GM10847 (cell line): ENCODE results near the gene DPPA3.

Experiments
- POLR2A ChIP-seq: IDR thresholded peaks from 2 replicates; pipeline ENCODE4 v1.6.1; 2011; ENCODE audit not compliant: insufficient read length; ENCODE audit errors: extremely low read depth

DPPA3 gene

DNA sequence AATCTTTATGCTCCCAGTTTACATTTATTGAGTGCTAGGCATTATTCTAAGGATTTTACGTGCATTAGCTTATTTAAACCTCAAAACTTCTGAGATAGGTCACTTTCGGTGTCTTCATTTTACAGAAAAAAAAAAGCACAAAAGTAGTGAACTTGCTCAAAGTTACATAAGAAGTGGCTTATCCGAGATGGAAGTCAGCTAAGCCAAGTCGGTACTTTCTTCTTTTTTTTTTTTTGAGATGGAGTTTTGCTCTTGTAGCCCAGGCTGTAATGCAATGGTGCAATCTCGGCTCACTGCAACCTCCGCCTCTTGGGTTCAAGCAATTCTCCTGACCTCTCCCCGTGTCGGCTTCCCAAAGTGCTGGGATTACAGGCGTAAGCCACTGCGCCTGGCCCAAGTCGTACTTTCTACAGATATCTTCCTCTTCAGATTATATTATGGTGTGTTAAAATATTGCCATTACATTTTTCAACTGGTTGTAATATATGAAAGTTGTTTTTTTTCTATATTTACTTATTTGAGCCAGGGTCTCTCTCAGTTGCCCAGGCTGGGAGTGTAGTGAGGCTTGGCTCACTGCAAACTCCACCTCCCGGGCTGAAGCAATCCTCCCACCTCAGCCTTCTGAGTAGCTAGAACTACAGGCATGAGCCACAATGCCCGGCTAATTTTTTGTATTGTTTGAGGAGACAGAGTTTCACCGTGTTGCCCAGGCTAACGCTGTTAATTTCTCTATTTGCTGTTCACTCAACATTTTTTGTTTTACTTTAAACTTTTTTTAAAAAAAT, 8.9 kb downstream of the DPPA3 start:
- TF ChIP-seq POLR2A: no peak

DNA sequence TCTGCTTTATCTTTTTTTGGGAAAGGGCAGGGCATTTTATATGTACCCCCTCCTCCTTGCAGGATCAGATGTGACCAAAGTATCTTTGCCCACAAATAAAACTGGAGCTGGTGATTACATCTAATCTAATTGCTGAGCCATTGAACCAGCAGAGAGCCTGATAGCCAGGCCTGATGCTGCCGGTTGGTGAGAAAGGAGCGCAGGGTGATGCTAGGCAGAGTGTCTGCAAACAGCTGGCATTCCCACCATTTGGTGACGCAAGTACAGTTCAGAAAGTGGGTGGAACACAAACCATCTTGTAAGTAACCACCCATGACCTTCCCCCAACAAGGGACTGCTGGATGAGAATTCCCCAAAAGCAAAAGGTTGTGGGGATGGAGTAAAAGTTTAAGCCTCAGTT, 12.7 kb downstream of the DPPA3 start:
- no peak for TF ChIP-seq POLR2A

DNA sequence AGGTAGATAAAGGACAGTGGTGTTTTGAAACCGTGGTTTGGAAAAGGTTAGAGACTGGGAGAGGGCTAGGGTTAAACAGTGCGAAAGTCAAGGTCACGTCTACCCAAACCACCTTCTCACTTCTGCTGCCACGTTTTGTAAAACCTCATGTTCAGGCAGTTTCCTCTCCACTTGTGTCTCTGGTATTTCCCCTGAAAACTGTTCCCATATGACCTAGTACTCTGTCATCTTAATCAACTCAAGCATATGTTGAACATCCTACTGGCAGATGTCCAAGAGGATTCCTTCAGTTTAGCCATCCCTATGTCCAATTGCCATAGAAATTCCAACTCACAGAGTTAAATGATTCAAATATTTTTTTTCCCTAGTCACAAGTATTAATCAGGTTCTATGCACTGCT, 18.5 kb downstream of the DPPA3 start:
- no peak for TF ChIP-seq POLR2A

DNA sequence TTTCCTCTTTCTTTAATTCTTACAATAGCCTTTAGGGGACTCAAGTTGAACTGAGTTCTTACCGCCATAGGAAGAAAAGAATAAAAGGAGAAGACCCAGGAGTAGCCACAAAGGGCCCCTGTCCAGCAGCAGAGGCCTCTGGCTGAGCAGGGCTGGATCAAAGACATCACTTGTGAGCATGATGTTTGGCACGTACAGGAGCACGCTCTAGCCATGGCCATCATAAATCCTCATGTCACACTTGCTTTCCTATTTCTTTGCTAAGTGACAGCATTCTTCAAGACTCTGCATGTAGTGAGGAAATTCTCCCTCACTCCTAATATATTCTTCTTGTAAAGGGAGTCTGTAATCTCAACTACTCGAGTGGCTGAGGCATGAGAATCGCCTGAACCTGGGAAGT, 20.3 kb downstream of the DPPA3 start:
- TF ChIP-seq POLR2A: no peak

DNA sequence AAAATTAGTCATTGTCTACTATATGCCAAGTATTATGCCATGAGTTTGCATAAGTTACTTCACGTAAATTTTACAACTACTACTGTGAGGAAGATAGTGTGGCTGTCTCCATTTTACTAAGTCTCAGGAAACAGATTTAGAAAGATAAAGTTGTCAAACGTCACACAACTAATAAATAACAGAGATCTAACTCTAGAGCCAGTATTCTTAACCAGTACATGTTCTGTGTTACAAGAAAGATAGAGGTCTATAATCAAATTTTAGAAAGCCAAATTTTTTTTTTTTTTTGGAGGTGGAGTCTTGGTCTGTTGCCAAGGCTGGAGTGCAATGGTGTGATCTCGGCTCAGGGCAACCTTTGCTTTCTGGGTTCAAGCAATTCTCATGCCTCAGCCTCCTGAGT, 21.8 kb downstream of the DPPA3 start:
- no peak for TF ChIP-seq POLR2A

DNA sequence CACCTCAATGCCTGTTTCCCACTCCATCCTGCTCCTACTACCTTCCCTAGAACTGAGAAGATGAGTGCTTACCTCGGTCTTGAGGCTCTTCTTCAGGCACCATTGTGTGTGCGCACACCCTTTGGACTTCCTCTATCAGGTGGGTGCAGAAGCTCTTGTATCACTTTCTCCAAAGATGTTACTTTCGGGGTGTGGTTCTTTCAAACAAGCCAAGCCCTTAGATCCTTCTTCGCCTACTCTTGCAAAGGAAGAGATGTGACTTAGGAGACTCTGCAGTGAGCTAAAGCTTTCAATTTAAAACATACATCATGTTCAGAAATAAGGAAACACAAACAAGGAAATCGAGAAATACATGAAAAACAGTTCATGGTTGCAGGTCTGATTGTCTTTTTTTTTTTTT, 36.0 kb downstream of the DPPA3 start, which contains the start of gene CLEC4C:
TSS of gene CLEC4C (minus strand) at position 130 of the 400 bp plus-strand sequence. CDS start at position 103, 27 bp downstream.
- TF ChIP-seq POLR2A: no peak

DNA sequence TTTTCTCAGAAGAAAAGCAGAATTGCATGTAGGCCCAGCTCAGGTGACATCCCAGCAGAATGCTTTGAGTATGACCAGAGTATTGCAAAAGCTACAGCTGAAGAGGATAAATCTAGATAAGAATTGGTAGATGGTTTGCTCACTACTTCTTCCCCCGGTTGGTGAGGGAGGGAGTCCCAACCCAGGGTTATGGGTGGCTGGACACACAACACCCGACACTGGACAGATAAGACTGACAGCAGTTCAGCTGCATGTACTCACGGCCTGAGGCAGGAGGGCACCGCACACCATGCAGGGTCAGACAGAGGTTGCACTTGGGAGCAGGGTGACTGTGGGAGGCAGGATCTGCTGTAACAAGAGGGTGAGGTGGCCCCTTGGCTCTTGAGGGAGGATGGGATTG, 37.6 kb downstream of the DPPA3 start:
- no peak for TF ChIP-seq POLR2A

DNA sequence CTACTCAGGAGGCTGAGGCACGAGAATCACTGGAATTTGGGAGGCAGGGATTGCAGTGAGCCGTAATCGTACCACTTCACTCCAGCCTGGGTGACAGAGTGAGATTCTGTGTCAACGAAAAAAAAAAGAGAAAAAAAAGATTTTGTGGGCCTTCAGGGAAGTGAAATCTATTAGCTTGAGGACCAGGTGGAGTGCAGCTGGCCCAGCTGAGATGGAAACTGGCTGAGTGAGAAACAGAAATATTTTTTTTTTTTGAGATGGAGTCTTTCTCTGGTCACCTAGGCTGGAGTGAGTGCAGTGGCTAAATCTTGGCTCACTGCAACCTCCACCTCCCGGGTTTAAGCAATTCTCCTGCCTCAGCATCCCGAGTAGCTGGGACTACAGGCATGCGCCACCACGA, 38.2 kb downstream of the DPPA3 start:
- no peak for TF ChIP-seq POLR2A

DNA sequence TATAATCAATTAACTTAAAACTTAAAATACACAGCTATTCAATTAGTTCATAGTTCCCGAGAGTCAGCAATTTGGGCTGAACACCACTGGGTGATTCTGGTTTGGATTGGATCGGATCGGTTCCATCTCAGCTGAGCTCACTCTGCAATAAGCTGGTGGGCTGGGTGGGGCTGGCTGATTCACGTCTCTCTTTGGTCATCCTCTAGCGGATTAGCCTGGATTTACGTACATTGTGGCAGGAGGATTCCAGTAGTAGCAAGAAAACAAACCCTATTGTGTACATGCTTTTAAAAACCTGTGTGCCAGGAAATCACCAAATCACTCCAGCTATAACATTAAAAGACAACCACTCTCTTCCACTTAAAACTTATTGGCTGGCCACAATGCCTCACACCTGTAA, 39.1 kb downstream of the DPPA3 start:
- no peak for TF ChIP-seq POLR2A

DNA sequence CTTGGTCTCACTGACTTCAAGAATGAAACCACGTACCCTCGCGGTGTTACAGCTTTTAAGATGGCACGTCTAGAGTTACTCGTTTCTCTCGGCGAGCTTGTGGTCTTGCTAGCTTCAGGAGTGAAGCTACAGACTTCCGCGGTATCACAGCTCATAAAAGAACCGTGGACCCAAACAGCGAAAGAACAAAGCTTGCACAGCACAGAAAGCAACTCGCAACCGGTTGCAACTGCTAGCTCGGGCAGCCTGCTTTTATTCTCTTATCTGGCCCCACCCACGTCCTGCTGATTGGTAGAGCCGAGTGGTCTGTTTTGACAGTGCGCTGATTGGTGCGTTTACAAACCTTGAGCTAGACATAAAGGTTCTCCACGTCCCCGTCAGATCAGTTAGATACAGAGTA, 40.2 kb downstream of the DPPA3 start:
- no peak for TF ChIP-seq POLR2A

DNA sequence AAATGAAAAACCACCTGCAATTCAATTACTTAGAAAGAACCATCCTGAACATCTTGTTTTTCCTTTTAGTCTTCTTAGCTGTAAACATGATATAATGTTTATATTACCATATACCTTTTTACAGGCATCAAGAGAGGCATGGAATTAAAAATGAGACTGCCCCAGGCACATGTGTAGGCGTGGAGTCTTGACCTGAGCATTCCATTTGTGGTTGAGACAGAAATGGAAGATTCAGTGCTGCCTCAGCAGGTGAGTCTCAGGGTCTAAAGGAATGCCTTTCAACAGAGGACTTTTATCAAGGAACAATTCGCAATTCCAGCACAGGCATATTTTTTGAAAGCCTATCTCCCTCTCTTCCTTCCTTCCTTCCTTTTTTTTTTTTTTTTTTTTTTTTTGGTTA, 45.8 kb downstream of the DPPA3 start:
- no peak for TF ChIP-seq POLR2A

DNA sequence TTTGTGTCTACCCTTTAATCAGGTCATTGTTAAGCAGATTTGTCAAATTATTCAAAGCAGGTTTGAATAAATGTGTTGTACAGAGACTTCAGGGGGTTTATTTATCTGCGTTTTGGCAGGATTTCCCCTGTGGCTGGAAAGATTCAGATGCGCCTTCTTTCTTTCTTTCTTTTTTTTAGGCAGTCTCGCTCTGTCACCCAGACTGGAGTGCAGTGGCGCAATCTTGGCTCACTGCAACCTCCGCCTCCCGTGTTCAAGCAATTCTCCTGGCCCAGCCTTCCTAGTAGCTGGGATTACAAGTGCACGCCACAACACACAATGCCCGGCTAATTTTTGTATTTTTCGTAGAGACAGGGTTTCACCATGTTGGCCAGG, 47.5 kb downstream of the DPPA3 start:
- no peak for TF ChIP-seq POLR2A
